ENCODE measurements around the gene TAGLN3.

TAGLN3 gene

GRCh38 chr3:111978583-111979433 lies 19.9 kb upstream of the TAGLN3 start, which contains the start of gene ABHD10:
Gene ABHD10 (plus strand): TSS chr3:111979026. CDS start chr3:111979062, 36 bp downstream.
- peak; percentile 98 for DNase-seq

GRCh38 chr3:111979434-111980038 lies 19.2 kb upstream of the TAGLN3 start:
- peak; percentile 13 for DNase-seq

- no peak for DNase-seq
Measured at GRCh38 chr3:111980716-111981456, 17.8 kb upstream of the TAGLN3 start.

- no peak for DNase-seq
Measured at GRCh38 chr3:111981457-111981763, 17.3 kb upstream of the TAGLN3 start.

GRCh38 chr3:111984636-111985298 lies 14.0 kb upstream of the TAGLN3 start:
- no peak for DNase-seq

GRCh38 chr3:111986800-111987199 lies 11.9 kb upstream of the TAGLN3 start:
- DNase-seq = no peak

GRCh38 chr3:111989061-111989678 lies 9.6 kb upstream of the TAGLN3 start:
- peak; percentile 63 for DNase-seq

- no peak for DNase-seq
Measured at GRCh38 chr3:111993038-111993437, 5.7 kb upstream of the TAGLN3 start.

GRCh38 chr3:111999484-112000324 lies 982 bp downstream of the TAGLN3 start:
- no peak for DNase-seq

GRCh38 chr3:112000367-112000771 lies 1.6 kb downstream of the TAGLN3 start:
- no peak for DNase-seq

GRCh38 chr3:112000966-112001365 lies 2.2 kb downstream of the TAGLN3 start:
- no peak for DNase-seq

- no peak for DNase-seq
Measured at GRCh38 chr3:112001526-112001925, 2.8 kb downstream of the TAGLN3 start.

- peak; percentile 39 for DNase-seq
Measured at GRCh38 chr3:112002096-112002971, 3.6 kb downstream of the TAGLN3 start.

- no peak for DNase-seq
Measured at GRCh38 chr3:112003321-112004080, 4.8 kb downstream of the TAGLN3 start.

GRCh38 chr3:112004187-112004586 lies 5.5 kb downstream of the TAGLN3 start:
- DNase-seq = no peak

- no peak for DNase-seq
Measured at GRCh38 chr3:112004669-112005068, 5.9 kb downstream of the TAGLN3 start.

- DNase-seq = peak; percentile 67
Measured at GRCh38 chr3:112005091-112005672, 6.5 kb downstream of the TAGLN3 start.

- DNase-seq = peak; percentile 82
Measured at GRCh38 chr3:112007633-112008032, 8.9 kb downstream of the TAGLN3 start.

- DNase-seq = no peak
Measured at GRCh38 chr3:112009670-112010069, 10.9 kb downstream of the TAGLN3 start.

Measured in fibroblast of skin of abdomen (primary cell).